Measurements from ENCODE around the gene NTPCR. TPM values are rescaled to one million over a fixed set of nuclear protein-coding genes. Genes with fewer than 3 reads are reported as not detected.

NTPCR gene
- total RNA-seq, 1 experiment from 2014 or later = 46.8 TPM

DNA sequence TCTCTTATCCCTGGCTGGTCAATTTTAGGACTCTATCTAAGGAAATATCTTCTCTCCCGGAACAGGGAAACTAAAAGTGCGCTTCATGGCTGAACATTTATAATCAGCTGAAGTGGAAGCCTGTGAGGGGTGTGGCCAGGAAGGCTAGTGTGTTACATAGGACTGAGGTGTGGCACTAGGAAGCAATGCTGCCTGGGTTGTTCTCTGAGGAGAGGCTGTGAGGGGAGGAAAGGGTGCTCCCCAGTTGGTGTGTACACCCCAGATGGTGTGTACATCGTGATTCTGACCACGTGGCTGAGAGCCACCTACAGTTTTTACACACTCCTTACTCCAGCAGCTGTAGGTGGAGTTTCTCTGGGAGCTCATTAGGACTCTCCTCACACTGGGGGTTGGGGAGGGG, 16.3 kb downstream of the NTPCR start:
- no peaks in the 10 kb centered on the region for H3K4me1 ChIP-seq (ENCODE audit: control insufficient read depth, insufficient read depth, low read length)
- no peaks in the 10 kb centered on the region for H3K27me3 ChIP-seq (ENCODE audit: control insufficient read depth, insufficient read depth, low read length)
- DNase-seq (ENCODE audit: low read depth, low spot score) (no peak), ATAC-seq (no peak)
- BruUV-seq (replicated peaks) = no TSS peak
- no peaks in the 10 kb centered on the region for H3K9me3 ChIP-seq (ENCODE audit: control insufficient read depth, insufficient read depth, low read depth, low read length)
- H3K4me3 ChIP-seq (ENCODE audit: low read depth in 2 of 2, low read length in 2 of 2) = no peak overlapping the region
- TF ChIP-seq POLR2AphosphoS5 (IDR thresholded peaks at IDR 0.05; ENCODE audit: low read depth, low read length) (no peak), SIN3A (IDR thresholded peaks at IDR 0.05; ENCODE audit: borderline replicate concordance, insufficient read depth, low read depth, low read length) (no peak), TCF7L2 (IDR thresholded peaks at IDR 0.05; ENCODE audit: low read depth, low read length) (no peak)
- TF ChIP-seq, protein P1, sequence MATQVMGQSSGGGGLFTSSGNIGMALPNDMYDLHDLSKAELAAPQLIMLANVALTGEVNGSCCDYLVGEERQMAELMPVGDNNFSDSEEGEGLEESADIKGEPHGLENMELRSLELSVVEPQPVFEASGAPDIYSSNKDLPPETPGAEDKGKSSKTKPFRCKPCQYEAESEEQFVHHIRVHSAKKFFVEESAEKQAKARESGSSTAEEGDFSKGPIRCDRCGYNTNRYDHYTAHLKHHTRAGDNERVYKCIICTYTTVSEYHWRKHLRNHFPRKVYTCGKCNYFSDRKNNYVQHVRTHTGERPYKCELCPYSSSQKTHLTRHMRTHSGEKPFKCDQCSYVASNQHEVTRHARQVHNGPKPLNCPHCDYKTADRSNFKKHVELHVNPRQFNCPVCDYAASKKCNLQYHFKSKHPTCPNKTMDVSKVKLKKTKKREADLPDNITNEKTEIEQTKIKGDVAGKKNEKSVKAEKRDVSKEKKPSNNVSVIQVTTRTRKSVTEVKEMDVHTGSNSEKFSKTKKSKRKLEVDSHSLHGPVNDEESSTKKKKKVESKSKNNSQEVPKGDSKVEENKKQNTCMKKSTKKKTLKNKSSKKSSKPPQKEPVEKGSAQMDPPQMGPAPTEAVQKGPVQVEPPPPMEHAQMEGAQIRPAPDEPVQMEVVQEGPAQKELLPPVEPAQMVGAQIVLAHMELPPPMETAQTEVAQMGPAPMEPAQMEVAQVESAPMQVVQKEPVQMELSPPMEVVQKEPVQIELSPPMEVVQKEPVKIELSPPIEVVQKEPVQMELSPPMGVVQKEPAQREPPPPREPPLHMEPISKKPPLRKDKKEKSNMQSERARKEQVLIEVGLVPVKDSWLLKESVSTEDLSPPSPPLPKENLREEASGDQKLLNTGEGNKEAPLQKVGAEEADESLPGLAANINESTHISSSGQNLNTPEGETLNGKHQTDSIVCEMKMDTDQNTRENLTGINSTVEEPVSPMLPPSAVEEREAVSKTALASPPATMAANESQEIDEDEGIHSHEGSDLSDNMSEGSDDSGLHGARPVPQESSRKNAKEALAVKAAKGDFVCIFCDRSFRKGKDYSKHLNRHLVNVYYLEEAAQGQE (IDR thresholded peaks at IDR 0.05; ENCODE audit: insufficient read depth in 1 of 2, low read depth in 2 of 2, low read length in 1 of 2) = no peak
- TF ChIP-seq, protein P2, sequence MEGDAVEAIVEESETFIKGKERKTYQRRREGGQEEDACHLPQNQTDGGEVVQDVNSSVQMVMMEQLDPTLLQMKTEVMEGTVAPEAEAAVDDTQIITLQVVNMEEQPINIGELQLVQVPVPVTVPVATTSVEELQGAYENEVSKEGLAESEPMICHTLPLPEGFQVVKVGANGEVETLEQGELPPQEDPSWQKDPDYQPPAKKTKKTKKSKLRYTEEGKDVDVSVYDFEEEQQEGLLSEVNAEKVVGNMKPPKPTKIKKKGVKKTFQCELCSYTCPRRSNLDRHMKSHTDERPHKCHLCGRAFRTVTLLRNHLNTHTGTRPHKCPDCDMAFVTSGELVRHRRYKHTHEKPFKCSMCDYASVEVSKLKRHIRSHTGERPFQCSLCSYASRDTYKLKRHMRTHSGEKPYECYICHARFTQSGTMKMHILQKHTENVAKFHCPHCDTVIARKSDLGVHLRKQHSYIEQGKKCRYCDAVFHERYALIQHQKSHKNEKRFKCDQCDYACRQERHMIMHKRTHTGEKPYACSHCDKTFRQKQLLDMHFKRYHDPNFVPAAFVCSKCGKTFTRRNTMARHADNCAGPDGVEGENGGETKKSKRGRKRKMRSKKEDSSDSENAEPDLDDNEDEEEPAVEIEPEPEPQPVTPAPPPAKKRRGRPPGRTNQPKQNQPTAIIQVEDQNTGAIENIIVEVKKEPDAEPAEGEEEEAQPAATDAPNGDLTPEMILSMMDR (IDR thresholded peaks at IDR 0.05) = no peak
- ChIA-PET CTCF (no interaction called here), POLR2A (interaction anchor here (0.6 kb wide), 1 partner anchor 589 kb away, joined by 3 read pairs; no protein-coding TSS in a partner anchor)
- H3K27ac ChIP-seq (ENCODE audit: low read length) = no peak overlapping the region
- H3K36me3 ChIP-seq (ENCODE audit: control insufficient read depth, insufficient read depth, low read length) = no peaks in the 10 kb centered on the region; the same call in 1 of the 2 replicates
- in situ Hi-C loops (cut with HindIII; ENCODE audit: low pct_unique_long_range_greater_than_20kb, low sequenced_read_pairs) = no loop called here
- intact Hi-C loops (cut with micrococcal nuclease; ENCODE audit: unreplicated experiment) = no loop called here

DNA sequence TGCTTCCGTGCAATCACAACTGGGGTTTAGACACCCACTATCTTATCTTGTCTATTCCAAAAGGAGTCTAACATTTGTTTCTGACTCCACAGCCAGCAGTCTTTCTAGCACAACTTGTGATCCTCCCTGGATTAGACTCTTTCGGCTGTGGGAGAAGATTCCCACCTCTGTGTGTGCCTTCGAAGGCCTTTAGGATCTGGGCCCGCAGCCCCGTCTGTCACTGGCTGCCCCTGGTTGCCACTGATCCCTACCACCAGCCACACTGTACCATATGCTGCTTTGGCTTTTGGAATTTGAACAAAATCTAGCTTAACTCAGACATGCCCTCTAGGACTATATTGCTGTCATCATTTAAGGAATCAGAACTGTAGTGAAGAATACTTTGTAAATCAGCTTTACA, 18.0 kb downstream of the NTPCR start:
- no TSS peak for BruUV-seq (replicated peaks)
- in situ Hi-C loops (cut with HindIII; ENCODE audit: low pct_unique_long_range_greater_than_20kb, low sequenced_read_pairs) = no loop called here
- POLR2A ChIA-PET = no interaction called here

More for the DNA sequence above, 18.0 kb downstream of the NTPCR start:
- DNase-seq (ENCODE audit: low read depth, low spot score) (no peak), ATAC-seq (no peak)
- Histone ChIP-seq H3K4me1 (ENCODE audit: control insufficient read depth, insufficient read depth, low read length) (no peaks in the 10 kb centered on the region), H3K4me3 (ENCODE audit: low read depth in 2 of 2, low read length in 2 of 2) (no peak overlapping the region), H3K27me3 (ENCODE audit: control insufficient read depth, insufficient read depth, low read length) (no peaks in the 10 kb centered on the region), H3K9me3 (ENCODE audit: control insufficient read depth, insufficient read depth, low read depth, low read length) (peaks cover 10% of the 10 kb centered on the region; the same call in 1 of the 2 replicates), H3K36me3 (ENCODE audit: control insufficient read depth, insufficient read depth, low read length) (no peaks in the 10 kb centered on the region; the same call in 1 of the 2 replicates), H3K27ac (ENCODE audit: low read length) (no peak overlapping the region)
- TF ChIP-seq POLR2AphosphoS5 (IDR thresholded peaks at IDR 0.05; ENCODE audit: low read depth, low read length) (no peak), TCF7L2 (IDR thresholded peaks at IDR 0.05; ENCODE audit: low read depth, low read length) (no peak), SIN3A (IDR thresholded peaks at IDR 0.05; ENCODE audit: borderline replicate concordance, insufficient read depth, low read depth, low read length) (no peak)
- TF ChIP-seq, protein P1 (IDR thresholded peaks at IDR 0.05; ENCODE audit: insufficient read depth in 1 of 2, low read depth in 2 of 2, low read length in 1 of 2) = no peak
- TF ChIP-seq, protein P2 (IDR thresholded peaks at IDR 0.05) = no peak
- intact Hi-C loops (cut with micrococcal nuclease; ENCODE audit: unreplicated experiment) = no loop called here
- CTCF ChIA-PET = no interaction called here

Data from Panc1 (cell line).